Muscle of arm (tissue), 12 donors: ENCODE measurements around the gene TFAP2A. TPM values are rescaled to one million over a fixed set of nuclear protein-coding genes. Genes with fewer than 3 reads are reported as not detected.

Source experiments
- polyA plus RNA-seq, 12 donors: library from polyadenylated mRNA; unstranded; fragments of 120-200 nt; gene quantifications; one replicate each; pipeline ENCODE4 v1.2.1, GENCODE V29; 2013; ENCODE audit not compliant: insufficient read length in 12 of 12

Gene TFAP2A
- polyA plus RNA-seq, 12 donors: 0.27 to 71.3 (median 0.51) TPM; not detected in 2

Other genes starting within 250 kb of the TFAP2A start
- 10 to 100 TPM in 1 of 12 donors, 1 to 10 TPM in 10, not detected in 1; 2.4 to 10.2 (median 3.6) TPM for gene GCNT2, start 106.3 kb upstream of the TFAP2A start, polyA plus RNA-seq